ENCODE measurements around the gene ITPR1.

ITPR1 gene

DNA sequence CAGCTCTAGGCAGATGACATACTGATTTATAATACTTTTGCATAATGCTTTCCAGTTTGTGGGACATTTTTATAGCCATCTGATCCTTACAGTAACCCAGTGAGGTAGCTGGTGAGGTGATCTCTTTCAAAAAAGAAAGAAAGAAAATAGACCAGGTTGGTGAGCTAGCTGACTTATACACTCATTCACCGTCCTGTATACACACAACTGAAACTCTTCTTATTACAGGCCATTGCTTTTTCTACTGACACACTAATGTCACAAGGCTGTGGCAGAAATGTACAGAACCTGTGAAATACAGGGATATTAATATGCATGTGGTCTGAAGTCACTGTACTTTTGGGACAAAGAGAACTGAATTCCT, 335.9 kb downstream of the ITPR1 start:
- no peak for DNase-seq (ENCODE audit: low read depth)

DNA sequence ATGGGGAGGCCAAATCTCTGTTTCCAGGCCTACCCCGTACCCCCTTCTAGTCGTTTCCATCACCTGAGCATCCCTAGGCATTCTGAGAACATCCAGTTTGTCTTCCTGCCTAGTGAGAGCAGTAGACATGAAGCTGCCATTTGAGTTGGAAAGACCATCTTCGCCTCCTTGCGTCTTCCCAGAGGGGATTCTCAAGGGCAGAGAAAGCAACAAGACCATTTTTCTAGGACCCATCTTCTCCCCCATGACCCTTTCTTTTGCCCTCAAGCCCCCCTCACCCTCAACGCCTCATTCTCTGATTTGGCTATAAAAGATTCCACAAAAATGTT, 337.4 kb downstream of the ITPR1 start:
- no peak for DNase-seq (ENCODE audit: low read depth)

DNA sequence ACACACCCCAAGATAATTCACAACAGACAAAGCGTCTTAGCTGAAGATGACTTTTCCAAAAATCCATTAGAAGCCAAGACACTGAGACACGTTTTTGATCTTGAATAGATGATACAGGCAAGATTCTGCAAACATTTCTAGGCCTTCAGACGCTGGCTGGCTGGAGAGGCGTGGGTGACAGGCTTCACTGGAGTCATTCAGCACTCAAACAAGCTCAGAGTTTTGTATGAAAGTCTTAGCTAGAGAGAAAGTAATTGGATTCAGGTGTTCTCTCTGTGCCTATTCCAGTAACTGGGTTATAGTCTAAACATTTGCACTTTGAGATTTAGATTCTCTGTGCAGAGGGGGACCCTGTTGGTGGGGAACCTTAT, 338.4 kb downstream of the ITPR1 start:
- no peak for DNase-seq (ENCODE audit: low read depth)

DNA sequence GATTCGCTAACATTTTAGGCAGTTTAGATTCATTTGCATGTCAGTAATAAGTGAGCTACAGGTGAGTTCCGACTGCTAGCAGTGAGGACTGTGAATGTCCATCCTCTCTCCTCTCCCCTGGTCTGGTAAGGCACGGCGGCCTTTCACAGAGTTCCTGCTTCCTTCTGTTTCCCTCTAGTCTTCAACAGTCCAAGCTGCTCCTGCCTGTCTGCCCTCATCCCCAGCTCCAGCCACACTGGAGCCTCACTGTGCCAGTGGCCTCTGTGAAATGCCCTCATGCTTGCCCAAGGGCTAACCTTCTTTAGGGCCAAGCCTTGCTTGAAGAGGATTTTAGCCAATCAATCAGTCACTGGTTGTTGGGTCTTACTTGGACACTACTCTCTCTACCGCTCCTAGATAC, 340.3 kb downstream of the ITPR1 start:
- no peak for DNase-seq (ENCODE audit: low read depth)

DNA sequence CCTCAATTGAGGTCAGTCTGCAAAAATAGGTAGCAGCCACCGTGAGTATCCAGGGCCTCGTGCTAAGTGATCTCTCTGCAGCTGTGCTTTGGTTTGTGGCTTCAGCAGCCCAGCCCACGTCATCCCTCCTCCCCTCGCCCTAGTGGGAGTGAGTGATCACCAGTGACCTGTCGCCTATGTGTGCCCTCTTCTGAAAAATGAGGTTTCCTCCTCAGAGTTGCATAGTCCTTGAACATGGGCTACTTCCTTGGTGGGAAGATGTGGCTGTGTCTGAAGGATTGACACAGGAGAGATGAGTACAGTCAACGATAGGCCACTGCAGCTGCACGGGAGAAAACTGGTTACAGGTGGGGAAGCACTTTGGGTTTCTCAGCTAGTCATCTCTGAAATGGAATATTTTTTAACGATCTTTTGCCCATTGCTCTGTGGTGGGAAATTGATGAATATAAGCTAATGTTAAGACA, 341.3 kb downstream of the ITPR1 start:
- DNase-seq (ENCODE audit: low read depth), result peak; percentile 50

DNA sequence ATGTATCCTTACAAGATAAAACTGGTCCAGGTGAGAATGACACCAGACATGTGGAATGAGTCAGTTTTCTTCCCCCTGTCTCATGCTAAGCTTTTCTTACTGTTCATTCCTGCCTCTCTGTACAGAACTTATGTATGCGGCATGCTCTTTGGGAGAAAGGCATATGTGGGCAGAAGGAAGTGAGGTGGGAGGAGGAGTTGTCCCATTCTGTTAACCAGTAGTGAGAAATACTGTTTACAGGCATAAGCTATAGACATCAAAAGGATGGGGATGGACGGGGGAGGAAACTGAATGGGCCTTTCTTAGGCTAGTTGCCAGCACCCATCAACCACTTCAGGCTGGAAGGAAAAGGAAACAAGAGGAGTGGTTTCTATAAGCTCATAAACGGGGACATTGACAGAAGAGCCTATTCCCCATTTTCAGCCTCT, 342.5 kb downstream of the ITPR1 start:
- DNase-seq (ENCODE audit: low read depth), result no peak

DNA sequence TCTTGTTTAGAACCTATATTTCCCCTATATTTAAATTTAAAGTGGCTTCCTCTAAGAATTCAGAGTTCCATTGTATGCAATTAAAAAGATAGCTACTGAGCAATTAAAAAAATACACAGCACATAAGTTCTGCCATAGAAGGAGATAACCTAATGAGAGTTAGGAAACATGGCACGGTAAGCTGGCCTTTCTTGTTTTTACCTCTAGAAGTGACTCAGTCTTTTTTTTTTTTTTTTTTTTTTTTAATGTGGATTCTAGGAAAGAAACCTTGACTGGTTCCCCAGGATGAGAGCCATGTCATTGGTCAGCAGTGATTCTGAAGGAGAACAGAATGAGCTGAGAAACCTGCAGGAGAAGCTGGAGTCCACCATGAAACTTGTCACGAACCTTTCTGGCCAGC, 343.4 kb downstream of the ITPR1 start:
- no peak for DNase-seq (ENCODE audit: low read depth)

DNA sequence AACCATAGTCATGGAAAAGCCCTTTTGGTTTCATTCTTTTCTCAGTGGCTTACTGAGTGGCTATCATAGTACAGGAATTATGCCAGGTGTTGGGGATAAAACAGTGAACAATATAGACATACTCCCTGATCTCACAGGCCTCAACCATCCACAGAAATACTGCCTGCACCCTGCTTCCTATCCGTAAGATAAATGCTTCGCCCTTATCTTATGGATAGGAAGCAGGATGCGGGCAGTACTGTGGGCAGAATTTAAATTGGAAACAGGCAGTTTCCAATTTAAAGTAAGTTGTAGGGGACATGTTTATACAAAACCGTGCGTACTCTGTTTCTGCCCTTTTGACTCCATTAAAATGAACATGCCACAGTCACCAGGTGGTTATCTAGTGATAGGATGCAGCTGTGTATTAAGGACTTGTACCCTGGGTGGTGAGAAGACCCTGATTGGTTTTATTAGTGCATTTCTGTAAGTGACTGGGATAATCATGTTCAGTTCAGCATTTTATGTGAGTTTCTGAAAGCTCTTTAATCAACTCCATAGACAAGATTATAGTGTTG, 344.3 kb downstream of the ITPR1 start:
- no peak for DNase-seq (ENCODE audit: low read depth)

DNA sequence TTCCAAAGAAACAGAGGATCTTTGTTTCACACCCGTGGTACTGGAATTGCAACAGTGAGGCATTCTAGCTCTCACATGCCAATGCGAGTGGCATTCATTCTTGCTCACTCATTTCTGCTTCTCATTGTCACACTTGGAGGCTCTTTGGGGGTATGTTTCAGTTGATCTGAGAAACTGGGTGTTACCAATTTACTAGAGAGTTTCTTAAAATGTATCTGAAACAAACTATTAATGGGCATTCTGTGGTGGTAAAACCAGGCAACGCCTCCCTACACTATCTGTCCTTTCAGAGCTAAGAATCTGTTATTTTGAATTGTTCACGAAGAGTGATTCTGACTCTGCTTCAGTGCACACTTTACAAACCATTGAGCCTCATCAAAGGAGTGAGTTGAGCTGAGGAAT, 345.5 kb downstream of the ITPR1 start:
- no peak for DNase-seq (ENCODE audit: low read depth)

DNA sequence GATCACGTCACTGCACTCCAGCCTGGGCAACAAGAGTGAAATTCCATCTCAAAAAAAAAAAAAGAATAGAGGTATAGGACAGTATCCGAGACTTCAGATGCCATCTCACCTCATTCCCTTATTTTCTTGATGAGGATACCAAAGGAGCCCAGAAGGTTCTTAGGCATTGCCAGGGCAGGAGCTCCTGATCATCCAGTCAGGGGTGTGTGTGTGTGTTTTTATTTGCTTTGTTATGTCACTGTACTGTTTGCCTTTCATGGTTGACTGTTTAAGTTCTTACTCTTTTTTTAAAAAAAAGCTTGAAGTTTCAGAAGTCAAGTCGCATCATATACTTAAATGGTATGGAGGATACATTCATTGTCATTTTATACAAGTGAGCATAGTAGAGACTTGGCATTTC, 346.1 kb downstream of the ITPR1 start:
- no peak for DNase-seq (ENCODE audit: low read depth)

DNA sequence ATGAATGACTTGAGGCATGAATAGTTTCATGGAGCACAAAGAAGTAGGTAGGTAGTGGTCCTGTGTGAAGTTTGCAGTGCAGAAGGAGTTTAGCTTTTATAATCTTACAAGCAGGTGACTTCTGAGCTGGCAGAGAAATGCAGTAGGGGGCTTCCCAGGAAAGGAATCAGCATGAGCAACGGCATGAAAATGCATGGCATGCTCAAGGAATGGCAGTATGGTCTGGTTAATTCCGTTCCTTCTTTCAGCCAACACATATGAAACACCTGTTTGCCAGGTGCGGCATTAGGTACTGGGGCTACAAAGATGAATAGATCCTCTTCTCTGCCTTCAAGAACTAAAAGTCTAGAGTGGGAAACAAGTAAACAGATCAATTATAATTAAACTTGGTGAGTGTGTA, 348.1 kb downstream of the ITPR1 start:
- DNase-seq (ENCODE audit: low read depth), result no peak

DNA sequence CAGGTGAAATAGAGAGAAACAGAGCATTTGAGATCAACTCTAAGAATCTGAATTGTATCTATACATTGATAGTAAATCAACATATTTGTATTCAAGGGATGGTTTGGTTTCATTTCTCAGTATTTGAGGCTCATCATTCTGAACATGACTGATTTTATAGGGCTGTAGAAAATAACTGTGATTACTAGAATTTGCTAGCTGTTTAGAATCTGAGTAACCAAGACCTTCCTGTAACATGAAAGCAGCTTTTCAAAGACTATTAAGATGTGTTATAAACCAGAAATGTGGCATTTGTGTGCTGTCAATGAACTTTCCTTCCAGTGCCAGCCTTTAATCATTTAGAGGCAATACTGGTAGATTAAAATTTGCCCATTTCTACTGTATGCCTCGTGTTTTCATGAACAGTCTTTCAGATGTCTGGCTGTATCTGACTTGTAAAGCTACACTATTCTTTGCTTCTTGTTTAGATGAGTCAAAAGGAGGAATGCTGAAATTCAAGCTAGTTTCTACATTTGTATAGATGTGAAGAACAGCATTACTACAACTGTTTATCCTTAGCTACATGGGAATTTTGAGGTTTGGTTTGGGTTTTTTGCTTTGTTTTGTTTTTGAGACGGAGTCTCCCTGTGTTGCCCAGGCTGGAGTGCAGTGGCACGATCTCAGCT, 348.8 kb downstream of the ITPR1 start:
- no peak for DNase-seq (ENCODE audit: low read depth)

DNA sequence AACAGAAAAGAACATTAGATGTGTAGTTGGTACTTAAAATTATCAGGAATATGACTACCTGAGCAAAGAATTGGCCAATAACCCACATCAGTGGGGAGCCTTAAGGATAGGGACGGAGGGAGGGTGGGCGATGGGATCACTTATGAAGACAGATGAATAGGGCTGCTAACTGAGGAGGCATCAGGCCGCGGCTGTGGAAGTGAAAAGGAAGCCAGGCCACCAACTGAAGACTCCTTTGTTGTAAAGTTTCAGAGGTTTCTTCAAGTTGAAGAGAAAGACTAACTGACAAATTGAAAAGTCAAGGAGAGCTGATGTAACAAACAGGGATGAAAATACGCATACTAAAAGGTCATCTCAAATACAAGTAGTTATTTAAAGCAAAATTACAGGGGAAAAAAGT, 350.5 kb downstream of the ITPR1 start:
- DNase-seq (ENCODE audit: low read depth), result no peak

DNA sequence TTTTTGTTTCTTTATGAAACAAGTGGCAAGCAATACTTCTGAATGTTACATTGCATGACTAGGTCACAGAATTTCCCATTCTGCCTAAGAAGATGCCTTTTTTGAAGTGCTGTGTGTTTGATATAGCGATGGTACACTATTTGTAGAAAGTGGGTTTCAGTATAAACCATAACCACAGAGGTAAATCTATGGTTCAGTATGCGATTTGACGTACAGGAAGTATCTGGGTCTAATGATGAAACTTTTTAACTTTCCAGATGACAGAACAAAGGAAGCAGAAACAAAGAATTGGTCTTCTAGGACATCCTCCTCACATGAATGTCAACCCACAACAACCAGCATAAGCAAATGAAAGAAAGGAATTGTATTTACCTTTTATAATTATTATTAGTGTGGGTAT, 352.7 kb downstream of the ITPR1 start:
- DNase-seq (ENCODE audit: low read depth), result no peak

DNA sequence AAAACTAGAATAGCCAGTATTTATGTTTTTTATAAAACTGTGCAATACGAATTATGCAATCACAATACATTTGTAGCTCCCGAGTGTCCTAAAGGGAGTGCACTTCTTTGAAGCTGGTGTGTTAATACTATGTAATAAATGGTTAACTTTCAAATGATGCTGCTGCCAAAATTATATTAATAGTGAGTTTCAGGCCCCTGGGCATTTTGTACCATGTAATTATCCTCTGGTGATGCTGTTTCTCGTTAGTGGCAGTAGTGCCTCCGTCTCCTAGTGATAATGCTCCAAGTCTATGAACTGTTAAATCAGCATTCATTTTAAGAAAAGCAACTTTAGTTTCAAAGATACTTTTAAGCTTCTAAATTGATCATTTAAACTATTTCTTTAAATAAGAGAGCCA, 353.4 kb downstream of the ITPR1 start:
- DNase-seq (ENCODE audit: low read depth), result no peak

DNA sequence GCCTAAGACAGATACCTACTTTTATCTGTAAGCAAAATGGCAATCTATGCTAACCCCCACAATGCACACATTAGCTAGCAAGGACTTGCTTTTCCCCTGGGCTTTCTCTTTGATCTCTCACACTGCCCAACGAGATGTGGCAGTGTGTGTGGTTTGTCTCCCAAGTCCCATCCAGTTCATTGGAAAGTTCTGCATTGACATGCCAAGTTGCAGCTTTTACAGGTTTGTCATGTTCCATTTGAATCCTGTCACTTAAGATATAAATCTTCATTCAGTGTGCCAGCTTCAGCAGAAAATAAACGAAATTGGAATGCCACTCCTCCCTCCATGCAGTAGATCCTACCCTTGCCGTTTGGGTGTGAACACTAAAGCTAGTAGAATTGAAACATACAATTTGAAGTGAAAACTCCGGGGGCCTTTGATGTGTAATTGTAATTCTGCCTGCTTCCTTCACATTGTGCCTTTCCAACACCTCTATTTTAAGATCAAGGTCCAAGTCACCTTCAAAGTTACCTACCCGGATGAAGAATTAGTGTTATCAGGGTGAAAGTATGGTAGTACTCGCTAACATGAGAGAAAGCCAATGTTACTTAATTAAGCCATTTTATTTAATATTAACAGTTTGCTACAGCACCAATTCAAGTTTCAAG, 355.2 kb downstream of the ITPR1 start:
- no peak for DNase-seq (ENCODE audit: low read depth)

DNA sequence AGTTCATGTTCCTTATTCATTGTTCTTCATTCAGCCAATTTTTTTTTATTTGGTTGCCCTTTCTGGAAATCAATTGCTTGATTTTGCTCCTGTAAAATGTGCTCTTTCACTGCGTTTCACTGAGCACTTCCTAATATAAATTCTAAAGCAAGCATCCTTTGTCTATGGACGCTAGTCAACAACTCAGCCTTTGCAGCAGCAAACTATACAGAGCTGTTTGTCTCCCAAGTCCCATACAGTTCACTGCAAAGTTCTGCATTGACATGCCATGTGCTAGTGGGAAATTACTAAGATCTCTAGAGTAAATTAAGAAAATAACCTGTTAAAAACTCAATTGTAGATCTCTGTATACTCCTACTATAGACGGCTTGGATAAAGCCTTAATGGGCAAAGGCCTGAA, 356.0 kb downstream of the ITPR1 start:
- no peak for DNase-seq (ENCODE audit: low read depth)

DNA sequence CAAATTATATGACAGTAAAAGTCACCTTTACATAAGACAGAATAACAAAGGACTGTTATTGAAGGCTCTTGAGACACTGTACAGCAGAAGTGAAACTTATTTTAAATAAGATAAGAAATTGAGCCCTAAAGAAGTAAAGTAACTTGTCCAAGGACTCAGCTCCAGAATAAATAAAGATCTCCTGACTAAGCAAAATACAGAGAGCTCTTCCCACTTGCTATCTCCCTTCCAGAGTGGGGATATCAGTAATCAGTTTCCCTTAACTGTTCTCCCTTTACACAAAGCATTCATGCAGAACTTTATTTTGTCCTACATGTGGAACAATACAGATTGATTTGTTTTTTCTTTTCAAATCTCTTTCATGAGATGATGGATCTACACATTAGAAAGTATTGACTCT, 356.6 kb downstream of the ITPR1 start:
- no peak for DNase-seq (ENCODE audit: low read depth)

DNA sequence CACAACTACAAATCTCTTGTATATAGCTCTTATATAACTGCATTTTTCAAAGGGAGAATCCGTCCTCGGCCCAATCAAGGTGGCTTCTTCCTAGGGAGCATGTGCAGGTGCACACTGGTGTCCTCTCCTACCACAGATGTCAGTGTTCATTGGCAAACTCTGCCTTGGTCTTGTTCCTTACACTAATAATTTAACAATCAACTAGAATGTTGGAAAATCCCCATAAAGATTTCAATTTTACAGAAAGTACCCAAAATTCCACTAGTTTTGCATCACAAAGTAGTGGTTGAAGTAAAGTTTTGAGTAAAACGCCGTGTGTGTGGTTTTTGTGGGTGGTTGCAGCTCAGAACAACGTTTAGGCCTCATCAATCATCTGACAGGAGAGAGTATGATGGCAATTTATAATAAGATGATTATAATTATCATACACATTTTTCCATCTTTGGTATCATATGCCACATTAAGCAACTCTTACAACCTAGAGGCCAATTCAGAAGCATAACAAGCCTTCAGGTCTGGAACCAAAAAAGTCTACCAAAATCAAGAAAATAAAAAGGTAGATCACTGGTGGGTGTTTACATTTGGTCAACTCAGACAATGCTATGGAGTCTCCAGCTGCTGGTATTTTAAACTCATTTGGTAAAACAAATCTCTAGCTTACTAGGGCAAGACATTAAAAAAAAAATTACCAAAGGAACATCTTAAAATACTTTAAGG, 357.2 kb downstream of the ITPR1 start:
- DNase-seq (ENCODE audit: low read depth), result no peak

DNA sequence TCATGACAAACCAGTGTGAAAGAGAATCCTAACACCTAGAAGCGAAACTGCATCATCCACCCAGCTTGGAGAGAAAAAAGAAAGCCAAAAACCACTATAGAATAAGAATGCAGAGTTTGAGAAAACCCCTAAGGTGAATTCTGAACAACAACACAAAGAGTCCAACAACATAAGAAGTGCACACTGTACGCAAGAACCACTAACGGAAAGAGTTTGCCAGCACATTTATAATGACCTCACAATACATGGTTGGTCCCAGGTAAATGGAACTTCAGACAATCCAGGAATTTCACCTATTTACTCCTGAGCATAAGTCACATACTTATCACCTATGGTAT, 357.7 kb downstream of the ITPR1 start:
- DNase-seq (ENCODE audit: low read depth), result no peak

DNA sequence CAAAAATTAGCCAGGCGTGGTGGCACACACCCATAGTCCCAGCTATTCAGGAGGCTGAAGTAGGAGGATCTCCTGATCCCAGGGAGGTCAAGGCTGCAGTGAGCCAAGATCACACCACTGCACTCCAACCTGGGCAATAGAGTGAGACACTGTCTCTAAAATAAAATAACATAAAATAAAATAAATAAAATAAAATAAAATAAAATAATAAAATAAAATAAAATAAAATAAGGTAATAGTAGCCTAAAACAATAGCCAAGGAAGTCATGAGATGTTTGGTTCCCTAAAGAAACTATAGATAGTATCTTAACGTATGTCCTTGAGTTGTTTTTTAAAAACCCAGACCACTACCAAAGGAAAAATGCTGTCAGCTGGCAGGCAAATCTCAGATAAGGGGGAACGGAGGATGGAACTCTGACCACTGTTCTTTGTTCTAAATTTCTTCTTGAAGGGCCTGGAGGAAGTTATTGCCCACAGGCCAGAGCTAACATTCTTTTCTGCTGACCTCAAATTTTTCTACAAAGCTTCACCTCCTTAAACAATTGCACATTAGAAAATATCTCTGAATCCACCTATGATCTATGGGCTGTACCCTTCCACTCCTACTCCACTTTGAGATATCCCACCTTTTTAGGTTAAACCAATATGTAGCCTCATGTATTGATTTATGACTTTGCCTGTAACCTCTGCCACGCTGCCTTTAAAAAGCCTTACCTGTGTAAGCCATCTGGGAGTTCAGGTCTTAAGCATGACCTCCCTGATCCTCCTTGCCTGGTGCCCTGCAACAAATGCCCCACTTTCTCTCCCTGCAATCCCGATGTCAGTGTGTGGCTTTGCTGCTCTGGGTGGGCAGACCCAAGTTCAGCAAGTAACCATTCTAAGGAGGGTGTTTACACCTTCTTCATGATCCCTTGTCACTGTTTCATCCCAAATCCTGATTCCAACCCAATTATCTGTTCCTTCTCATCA, 359.9 kb downstream of the ITPR1 start:
- no peak for DNase-seq (ENCODE audit: low read depth)

DNA sequence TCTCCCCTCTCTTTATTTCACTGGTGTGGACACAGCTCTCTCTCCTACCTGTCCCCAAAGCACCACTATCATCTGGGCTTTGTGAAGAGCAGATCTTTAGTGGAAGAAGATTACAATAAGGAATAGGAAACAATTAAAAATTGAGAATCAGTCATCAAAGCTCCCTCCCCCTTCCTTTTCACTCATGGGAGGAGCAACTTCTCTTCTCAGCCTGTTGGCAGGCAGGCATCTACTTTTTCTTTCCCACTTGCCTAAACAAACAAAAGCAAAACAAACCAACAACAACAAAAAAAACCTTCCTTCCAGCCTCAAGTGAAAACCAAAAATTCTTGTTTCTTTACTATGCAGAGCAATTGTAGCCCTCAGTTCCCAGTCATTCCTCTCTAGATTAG, 360.6 kb downstream of the ITPR1 start:
- no peak for DNase-seq (ENCODE audit: low read depth)
